HG02610 (cell line): ENCODE data around the gene EFCAB14.
"Not testable (repeated sequence)": the region's sequence is repeated elsewhere in the genome, so short reads cannot be mapped to it uniquely, and the experiment has no call there.

ENCODE experiments used
- ATAC-seq: cut with Tn5 transposase; IDR thresholded peaks from one replicate; pipeline ENCODE4 v1.9.1; 2021; ENCODE audit warnings: mild to moderate bottlenecking, moderate library complexity; ENCODE audit not compliant: unreplicated experiment

Gene EFCAB14

DNA sequence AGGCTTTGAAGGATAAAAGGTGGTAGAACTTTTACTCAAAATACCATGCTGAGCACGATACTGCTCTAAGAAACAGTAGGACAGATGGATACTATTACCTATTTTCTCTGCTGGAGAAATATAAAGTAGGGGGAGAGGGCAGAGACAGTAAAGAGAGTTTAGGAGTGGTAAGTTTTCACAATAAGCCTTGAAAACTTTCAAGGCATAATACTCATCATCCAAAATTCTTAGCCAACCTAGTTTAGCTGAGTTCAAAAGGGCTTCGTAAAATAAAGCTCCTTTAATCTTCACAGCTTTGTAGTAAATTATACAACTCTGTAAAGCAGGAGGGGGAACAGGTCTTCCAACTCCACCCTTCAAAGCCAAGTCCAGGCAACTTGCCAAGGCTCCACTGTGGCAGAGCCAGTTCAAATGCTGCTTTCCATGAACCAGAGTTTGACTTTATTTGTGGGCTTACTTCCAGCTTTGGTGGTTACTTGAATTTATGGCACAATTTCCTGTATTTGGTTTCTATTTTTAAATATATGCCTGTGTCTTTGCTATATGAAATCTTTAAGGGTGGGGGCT, 31.7 kb downstream of the EFCAB14 start:
- no peak for ATAC-seq

DNA sequence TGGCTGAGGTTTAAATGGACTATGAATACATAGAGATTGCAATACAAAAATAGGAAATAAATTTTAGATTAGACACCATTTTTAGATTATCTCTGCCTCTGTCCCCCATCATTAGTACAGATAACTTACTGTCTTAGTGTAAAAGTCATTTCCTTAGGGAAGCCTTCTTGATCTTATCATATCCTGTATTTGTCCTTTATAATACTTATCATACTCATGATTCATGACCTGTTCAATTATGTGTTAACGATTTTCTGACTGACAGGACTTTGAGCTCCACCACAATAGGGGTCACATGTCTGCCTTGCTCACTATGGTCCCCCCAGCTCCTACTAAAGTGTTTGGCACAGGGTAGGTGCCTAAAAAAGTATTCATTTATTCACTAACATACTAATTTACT, 32.7 kb downstream of the EFCAB14 start:
- no peak for ATAC-seq

DNA sequence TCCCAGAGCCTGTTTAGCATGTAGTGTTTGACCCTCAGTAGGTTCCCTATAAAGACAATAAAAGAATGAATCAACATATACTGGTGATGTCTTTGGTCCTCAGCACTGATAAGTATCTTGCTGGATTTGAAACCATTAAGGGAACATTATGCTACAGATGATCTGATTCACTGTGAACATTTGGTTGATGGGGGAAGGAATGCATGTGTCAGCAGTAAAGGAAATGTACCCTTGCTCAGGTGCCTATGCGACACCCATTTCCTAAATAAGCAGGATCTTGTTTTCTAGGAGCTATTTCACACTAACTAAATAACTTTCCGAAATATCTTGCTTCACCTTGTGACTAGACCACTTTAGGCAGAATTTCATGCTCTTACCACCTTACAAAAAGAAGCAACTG, 34.2 kb downstream of the EFCAB14 start:
- no peak for ATAC-seq

GRCh38 chr1:46682064-46682463, 36.9 kb downstream of the EFCAB14 start:
- ATAC-seq = no peak

DNA sequence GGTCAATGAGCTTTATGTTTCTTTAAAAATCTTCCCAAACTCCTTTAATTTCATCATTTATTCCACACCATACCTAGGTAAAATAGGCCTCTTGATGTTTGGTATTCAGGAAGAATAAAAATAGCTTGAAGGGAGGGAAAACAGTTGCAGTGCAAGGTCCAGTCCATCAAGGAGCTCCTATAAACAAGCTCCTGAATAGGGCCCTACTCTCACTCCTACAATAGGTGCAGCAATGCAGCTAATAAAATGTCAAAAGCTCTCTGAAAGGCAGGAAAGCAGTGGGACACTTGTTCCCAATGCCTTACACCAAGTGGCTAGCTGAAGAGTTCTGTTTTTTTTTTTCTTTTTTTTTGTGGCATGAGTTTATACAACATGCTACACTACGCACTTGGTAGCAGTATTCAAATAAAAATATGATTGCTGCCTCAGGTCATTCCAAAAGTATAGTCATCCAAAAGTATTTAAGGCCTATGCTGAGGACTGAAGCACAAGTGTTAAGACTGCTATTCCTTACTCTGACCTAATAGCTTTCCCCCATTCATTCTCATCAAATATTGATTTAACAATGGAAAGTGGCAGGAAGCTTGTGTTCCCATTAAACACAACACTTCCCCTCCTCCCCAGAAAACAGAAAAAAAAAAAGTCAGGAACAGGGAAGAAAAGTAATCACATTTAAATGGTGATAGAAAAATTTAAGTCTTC, 37.4 kb downstream of the EFCAB14 start:
- ATAC-seq = no peak

GRCh38 chr1:46679789-46680573, 38.9 kb downstream of the EFCAB14 start:
- ATAC-seq = no peak

- no peak for ATAC-seq
Measured at GRCh38 chr1:46677339-46677738, 41.6 kb downstream of the EFCAB14 start.

DNA sequence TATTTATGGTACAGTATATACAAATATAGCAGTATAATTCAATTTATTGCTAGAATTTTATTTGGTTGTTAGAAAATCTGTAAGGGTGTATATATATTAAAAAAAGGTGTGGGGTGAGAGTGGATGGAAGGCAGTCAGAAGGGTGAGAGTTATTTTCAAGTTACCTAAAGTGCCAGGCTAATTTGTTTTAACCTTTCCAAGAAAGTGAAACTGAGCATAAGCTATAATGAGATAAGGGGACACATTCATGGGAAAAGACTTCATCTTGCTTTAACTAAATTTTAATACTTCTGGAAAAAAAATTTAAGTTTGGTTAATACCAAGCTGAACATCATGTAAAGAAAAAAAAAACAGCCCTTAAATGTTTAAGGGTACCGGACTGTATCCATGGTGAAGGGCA, 42.4 kb downstream of the EFCAB14 start:
- ATAC-seq = no peak

GRCh38 chr1:46675549-46676314, 43.2 kb downstream of the EFCAB14 start:
- peak; percentile 87 for ATAC-seq

- ATAC-seq = no peak
Measured at GRCh38 chr1:46673749-46674182, 45.1 kb downstream of the EFCAB14 start.

GRCh38 chr1:46672696-46673095, 46.2 kb downstream of the EFCAB14 start:
- no peak for ATAC-seq

DNA sequence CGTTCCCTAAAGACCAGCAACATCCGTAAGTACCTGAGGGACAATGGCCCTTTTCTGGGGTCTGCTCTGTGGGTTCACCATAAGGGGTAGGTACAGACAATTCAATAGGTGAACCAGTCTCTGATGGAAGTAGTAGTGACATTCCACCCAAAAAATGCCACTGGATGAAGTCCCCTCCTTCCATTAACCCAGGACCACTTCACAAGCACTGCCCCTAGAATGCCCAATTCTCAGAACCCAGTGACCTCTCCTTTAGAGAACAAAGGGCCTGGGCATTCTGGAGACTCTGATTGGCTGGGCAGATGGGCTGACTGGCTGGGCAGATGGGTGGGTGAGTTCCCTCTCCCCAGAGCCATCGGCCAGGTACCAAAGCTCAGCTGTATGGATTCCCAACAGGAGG, 47.4 kb downstream of the EFCAB14 start, which contains the start of gene TEX38:
TSS of gene TEX38 (plus strand) at position 301 of the 400 bp plus-strand sequence. CDS start at position 382, 81 bp downstream.
- ATAC-seq = no peak

DNA sequence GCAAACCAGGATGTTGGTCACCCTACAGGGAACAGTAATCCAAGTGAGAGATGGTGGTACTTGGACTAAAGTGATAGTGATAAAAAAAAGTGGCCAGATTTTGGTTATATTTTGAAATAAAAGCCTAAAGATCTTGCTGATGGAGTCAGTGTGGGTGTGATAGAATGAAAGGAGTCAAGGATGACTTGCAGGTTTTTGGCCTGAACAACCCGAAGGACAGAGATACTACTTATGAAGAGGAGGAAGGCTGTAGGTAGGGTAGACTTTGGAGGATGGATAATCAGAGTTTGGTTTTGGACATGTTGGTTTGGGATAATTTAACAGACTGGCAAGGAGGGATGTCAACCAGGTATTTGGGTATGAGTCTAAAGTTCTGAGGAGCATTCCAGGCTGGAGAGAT, 48.8 kb downstream of the EFCAB14 start:
- no peak for ATAC-seq

DNA sequence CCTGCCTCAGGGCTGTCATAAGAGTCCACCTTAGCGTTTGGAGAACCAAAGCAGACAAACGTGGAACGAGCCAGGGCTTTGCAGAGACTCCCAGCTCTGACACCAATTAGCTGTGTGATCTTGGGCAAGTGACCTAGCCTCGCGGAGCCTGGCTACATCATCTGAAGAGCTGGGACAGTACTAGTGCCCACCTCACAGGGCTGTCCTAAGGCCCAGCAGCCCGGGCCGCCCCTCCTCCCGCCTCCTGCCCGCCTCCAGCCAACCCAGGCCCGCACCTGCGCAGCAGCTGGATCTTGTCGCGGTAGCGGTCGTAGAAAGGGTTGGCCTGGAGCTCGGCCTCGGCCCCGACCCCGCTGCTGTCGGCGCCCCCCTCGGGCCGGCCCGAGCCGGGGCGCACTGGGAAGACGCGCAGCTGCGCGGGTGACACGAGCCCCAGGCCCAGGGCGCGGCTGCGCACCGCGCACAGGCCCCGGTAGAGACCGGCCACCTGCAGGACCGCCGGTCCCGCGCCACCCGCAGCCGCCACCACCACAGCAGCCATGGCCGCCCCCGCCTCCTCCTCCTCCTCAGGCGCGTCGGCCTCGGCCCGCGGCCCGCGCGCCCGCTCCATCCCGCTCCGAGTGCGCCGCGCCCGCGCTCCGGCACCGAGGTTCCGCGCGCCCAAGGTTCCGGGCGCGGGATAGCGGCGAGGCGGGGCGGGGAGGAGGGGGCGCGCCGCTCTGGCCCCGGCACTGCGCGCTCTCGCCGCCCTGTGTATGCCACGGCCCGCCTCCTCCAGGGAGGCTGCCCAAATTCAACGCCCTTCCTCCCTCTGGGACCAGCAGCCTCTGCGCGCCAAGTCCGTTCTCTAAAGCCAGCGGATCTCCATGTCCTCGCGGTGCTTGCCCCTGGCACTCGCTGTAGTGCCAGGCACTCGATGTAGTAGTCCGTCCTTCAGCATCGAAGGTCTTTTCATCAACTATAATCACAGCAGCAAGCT, 50.8 kb downstream of the EFCAB14 start, which contains the start of gene ATPAF1:
TSS of gene ATPAF1 (minus strand) at position 583 of the 979 bp plus-strand sequence. CDS start at position 541, 42 bp downstream.
- peak; percentile 82 for ATAC-seq

GRCh38 chr1:46665983-46666382, 52.9 kb downstream of the EFCAB14 start:
- no peak for ATAC-seq

GRCh38 chr1:46662919-46663318, 56.0 kb downstream of the EFCAB14 start:
- ATAC-seq = not testable (repeated sequence)

- not testable (repeated sequence) for ATAC-seq
Measured at GRCh38 chr1:46660116-46660515, 58.8 kb downstream of the EFCAB14 start.

GRCh38 chr1:46659307-46659870, 59.5 kb downstream of the EFCAB14 start:
- no peak for ATAC-seq

DNA sequence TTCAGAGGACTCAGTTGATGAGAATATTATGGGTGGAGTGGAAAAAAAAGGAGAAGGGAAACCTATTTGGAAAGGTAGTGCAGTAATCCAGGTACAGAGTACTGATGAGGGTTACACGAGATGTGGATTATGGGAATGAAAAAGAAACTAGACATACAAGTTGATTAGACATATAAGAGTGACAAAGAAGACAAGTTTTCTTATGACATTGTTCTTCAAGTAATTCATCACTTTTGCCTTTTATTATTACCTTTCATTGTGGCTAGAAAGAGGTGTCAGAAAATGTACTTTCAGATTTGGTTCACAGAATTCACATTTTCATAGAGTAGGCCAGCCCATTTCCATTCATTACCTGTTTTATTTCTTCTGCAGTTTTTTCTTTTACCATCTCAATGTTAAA, 61.1 kb downstream of the EFCAB14 start:
- no peak for ATAC-seq
